Duodenal mucosa (tissue), 2 donors: ENCODE measurements around the gene NAA10.

Source experiments
- H3K27ac ChIP-seq: one replicate; pipeline ENCODE4 v1.7.0; 2013; ENCODE audit warnings: low read depth, low read length
- H3K27me3 ChIP-seq, 2 donors: one replicate each; pipeline ENCODE4 v1.7.0; 2013; ENCODE audit warnings: low read length in 2 of 2, control low read depth in 1 of 2; ENCODE audit not compliant: insufficient read depth in 2 of 2, control insufficient read depth in 1 of 2
- H3K36me3 ChIP-seq, 2 donors: one replicate each; pipeline ENCODE4 v1.7.0; 2013; ENCODE audit warnings: low read length in 2 of 2, control low read depth in 1 of 2; ENCODE audit not compliant: insufficient read depth in 2 of 2, control insufficient read depth in 1 of 2
- H3K4me1 ChIP-seq, 2 donors: one replicate each; pipeline ENCODE4 v1.7.0; 2013; ENCODE audit warnings: low read length in 2 of 2, control low read depth in 1 of 2; ENCODE audit not compliant: insufficient read depth in 2 of 2, control insufficient read depth in 1 of 2
- H3K4me3 ChIP-seq, 2 donors: one replicate each; pipeline ENCODE4 v1.7.0; 2013; ENCODE audit warnings: low read length in 2 of 2, low read depth in 1 of 2
- H3K9ac ChIP-seq, 2 donors: one replicate each; pipeline ENCODE4 v1.7.0; 2013; ENCODE audit warnings: low read length in 2 of 2, low read depth in 1 of 2
- H3K9me3 ChIP-seq, 2 donors: one replicate each; pipeline ENCODE4 v1.7.0; 2013; ENCODE audit warnings: low read length in 2 of 2, control low read depth in 1 of 2; ENCODE audit not compliant: control insufficient read depth in 1 of 2

The NAA10 gene

DNA sequence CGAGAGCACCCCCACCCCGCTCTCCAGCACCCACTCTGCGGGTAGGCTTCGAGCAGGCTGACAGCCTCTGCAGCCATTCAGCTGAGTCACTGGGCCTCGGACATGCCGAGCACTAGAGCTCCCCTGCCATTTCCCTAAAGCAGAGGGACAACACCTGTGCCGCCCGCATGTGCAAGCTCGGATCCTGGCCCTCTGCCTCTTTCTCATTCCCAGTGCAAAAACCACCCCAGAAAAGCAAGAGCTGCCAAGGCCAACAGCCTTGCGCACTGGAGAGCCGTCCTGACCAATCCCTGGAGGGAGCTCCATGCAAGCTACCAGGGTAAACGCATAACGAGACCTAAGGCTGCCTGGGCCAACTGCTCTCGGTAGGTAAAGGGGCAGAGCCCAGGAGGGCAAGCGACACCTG lies 31.4 kb upstream of the NAA10 start:
- Histone ChIP-seq H3K9ac (no peak overlapping the region), H3K4me1 (peaks cover 24 to 34% of the 10 kb centered on the region in 2 donors), H3K27me3 (no peaks in the 10 kb centered on the region), H3K4me3 (no peak overlapping the region), H3K27ac (no peak overlapping the region), H3K9me3 (no peaks in the 10 kb centered on the region), H3K36me3 (peaks cover 23 to 25% of the 10 kb centered on the region in 2 donors)

DNA sequence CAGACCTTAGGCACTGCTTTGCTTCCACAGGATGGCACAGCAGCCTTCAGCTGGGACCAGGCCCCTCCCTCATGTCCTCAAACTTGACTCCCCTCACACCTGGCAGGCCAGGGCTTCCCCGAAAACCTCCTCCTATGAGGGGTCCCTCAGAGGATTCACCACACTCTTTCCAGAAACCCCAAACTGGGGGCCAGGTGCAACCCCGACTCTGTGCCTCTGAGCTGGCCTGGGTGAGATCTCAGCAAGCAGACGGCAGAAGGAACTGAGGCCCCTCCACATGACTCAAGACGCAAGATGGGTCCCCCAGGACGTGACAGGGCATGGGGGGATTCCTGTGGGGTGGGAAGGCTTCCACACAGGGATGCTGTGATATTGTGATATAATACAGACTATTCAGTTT lies 30.6 kb upstream of the NAA10 start:
- H3K27ac ChIP-seq = no peak overlapping the region
- H3K9ac ChIP-seq = no peak overlapping the region
- no peaks in the 10 kb centered on the region for H3K9me3 ChIP-seq
- peaks cover 24 to 34% of the 10 kb centered on the region in 2 donors for H3K4me1 ChIP-seq
- no peaks in the 10 kb centered on the region for H3K27me3 ChIP-seq
- H3K36me3 ChIP-seq = peaks cover 28 to 33% of the 10 kb centered on the region in 2 donors
- no peak overlapping the region for H3K4me3 ChIP-seq

DNA sequence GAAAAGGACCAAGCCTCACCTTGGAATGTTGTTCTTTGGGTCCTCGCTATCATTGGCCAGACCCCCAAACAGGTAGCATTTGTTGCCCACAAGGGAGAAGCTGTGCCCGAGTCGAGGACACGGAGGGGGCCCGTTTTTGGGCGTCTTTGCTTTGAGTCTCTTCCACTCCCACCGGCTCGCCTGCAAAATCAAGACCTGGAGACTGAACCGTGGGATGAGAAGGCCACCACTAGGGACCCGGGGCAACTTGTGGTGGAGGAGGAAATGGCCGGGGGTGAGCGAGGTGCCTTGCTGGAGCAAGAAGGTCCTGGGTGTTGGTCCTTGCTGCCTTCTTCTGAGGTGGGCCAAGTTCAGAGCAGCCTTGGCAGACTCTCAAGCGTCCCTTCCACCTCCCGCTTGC lies 29.3 kb upstream of the NAA10 start:
- H3K4me3 ChIP-seq = no peak overlapping the region
- no peaks in the 10 kb centered on the region for H3K27me3 ChIP-seq
- peaks cover 24 to 28% of the 10 kb centered on the region in 2 donors for H3K4me1 ChIP-seq
- no peaks in the 10 kb centered on the region for H3K9me3 ChIP-seq
- peaks cover 32 to 46% of the 10 kb centered on the region in 2 donors for H3K36me3 ChIP-seq
- H3K27ac ChIP-seq = no peak overlapping the region
- H3K9ac ChIP-seq = no peak overlapping the region

DNA sequence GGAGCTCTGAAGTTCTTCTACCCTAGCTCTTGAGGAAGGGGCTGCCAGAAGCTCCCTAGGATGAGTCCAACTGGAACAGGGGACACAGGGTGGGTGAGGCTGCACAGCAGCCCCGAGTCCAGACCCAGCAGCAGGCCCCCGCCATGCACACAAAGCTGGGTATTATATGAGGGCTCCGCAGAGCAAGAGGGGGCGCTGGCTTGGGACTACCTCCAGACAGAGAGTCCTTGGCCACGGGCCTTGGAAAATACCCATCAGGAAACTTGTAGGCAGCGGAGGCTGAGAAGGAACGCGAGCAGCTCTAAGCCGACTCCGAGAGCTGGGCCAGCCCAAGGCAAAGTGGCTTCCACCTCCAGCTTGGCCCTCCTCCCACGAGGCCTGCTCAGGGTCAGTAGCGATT lies 28.7 kb upstream of the NAA10 start:
- Histone ChIP-seq H3K9me3 (no peaks in the 10 kb centered on the region), H3K27ac (no peak overlapping the region), H3K9ac (no peak overlapping the region), H3K27me3 (no peaks in the 10 kb centered on the region), H3K4me1 (peaks cover 23 to 24% of the 10 kb centered on the region in 2 donors), H3K36me3 (peaks cover 34 to 52% of the 10 kb centered on the region in 2 donors), H3K4me3 (no peak overlapping the region)

DNA sequence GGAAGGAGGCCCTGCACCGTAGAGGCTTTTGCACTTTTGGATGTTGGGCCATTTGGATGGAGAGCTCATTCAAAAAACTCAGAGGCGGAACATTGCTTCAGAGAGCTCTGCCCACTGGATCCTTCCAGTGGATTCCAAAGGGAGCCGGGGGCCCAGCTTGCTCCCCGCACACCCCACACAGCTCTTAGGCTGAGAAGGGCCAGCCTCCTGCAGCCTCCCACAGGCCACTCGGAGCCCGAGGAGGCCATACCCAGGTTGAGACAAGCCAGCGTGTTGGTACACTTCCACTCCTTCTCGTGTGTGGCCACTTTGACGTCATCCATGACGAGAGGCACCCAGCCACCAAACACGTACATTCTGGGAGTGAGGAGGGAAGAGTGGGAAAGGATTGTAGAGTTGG lies 26.5 kb upstream of the NAA10 start:
- H3K27ac ChIP-seq = no peak overlapping the region

DNA sequence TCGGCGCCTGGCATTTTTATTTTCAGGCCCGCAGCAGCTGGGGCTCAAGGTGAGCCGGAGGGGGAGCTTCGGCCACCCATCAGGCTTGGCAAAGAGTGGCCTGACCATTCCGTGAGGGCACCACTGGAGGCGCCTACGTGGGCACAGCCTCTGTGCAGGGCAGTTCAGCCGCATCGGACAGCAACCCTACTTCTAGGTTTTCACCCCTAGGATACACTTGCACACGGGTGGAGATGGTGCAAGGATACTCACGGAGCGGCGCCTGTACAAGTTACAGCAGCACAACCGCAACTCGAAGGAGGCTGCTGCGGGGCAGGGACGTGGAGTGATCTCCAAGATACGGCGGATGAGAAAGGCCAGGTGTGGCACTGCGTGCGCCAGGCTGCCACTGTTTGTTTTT lies 25.9 kb upstream of the NAA10 start:
- Histone ChIP-seq H3K27ac (no peak overlapping the region), H3K27me3 (no peaks in the 10 kb centered on the region), H3K36me3 (peaks cover 40 to 80% of the 10 kb centered on the region in 2 donors), H3K9me3 (no peaks in the 10 kb centered on the region), H3K9ac (no peak overlapping the region), H3K4me3 (no peak overlapping the region), H3K4me1 (no peaks in the 10 kb centered on the region)

More for the DNA sequence above, 26.5 kb upstream of the NAA10 start:
- peaks cover 40 to 75% of the 10 kb centered on the region in 2 donors for H3K36me3 ChIP-seq
- H3K9ac ChIP-seq = no peak overlapping the region
- H3K27me3 ChIP-seq = no peaks in the 10 kb centered on the region
- peaks cover 2 to 3% of the 10 kb centered on the region in 2 donors for H3K4me1 ChIP-seq
- no peaks in the 10 kb centered on the region for H3K9me3 ChIP-seq
- no peak overlapping the region for H3K4me3 ChIP-seq

DNA sequence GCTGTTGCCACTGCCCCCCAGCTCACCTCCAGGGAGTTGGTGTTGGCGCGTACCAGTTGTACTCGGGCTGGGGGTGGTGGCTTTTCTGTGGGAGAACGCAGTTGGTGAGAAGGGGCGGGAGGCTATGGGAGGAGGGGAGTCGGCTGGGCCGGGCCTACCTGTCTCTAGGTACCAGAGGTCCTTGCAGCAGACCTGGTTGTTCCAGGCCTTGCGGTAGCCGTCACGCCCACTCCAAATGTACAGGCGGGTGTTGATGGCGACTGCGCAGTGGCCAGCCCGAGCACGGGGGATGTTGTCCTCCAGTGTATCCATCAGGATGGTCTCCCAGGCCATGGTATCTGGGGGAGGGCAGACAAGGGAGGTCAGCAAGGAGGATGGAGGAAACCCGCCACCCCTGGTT lies 25.2 kb upstream of the NAA10 start:
- Histone ChIP-seq H3K4me1 (no peaks in the 10 kb centered on the region), H3K27ac (no peak overlapping the region), H3K9ac (no peak overlapping the region), H3K36me3 (peaks cover 40 to 85% of the 10 kb centered on the region in 2 donors), H3K9me3 (no peaks in the 10 kb centered on the region), H3K27me3 (no peaks in the 10 kb centered on the region), H3K4me3 (no peak overlapping the region)

DNA sequence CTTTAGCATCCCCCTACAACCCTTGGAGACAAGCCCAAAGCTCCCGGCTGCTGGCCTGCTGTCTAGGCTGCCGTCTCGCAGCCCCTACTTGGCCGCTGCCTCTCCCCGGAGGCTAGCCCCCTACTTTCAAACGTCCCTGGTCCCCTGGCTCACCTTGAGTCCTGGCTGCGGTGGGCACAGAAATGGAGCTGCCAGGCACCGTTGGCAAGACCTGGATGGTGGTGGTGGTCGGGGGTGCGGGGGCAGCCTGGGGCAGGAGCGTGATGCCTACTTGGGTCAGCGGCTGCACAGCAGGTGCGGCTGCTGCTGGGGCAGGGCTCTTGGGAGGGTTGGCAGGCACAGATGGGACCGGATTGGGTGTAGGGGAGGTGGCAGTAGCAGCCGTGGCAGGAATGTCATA lies 24.8 kb upstream of the NAA10 start:
- Histone ChIP-seq H3K27ac (no peak overlapping the region), H3K9ac (no peak overlapping the region), H3K4me1 (no peaks in the 10 kb centered on the region), H3K27me3 (no peaks in the 10 kb centered on the region), H3K4me3 (no peak overlapping the region), H3K9me3 (no peaks in the 10 kb centered on the region), H3K36me3 (peaks cover 40 to 89% of the 10 kb centered on the region in 2 donors)

DNA sequence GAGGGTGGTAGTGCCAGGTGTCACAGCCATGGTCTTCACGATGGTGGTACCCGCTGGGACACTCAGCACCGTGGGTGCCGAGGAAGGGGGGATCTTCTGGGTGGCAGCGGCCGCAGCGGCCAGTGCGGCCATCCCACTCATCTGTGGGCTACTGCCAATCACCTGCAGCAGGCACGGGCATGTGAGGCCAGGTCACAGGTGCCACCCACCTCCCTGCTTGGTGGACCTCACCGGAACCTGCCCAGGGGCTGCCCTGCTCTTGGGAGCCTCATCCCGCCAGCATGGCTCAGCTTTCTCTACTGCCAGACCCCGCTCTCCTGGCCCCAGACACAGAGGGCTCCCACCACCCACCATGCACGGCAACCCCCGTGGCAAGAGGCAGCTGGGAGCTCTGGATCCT lies 23.8 kb upstream of the NAA10 start:
- Histone ChIP-seq H3K4me1 (no peaks in the 10 kb centered on the region), H3K36me3 (peaks cover 40 to 97% of the 10 kb centered on the region in 2 donors), H3K27me3 (no peaks in the 10 kb centered on the region), H3K4me3 (no peak overlapping the region), H3K9me3 (no peaks in the 10 kb centered on the region), H3K27ac (no peak overlapping the region), H3K9ac (no peak overlapping the region)

DNA sequence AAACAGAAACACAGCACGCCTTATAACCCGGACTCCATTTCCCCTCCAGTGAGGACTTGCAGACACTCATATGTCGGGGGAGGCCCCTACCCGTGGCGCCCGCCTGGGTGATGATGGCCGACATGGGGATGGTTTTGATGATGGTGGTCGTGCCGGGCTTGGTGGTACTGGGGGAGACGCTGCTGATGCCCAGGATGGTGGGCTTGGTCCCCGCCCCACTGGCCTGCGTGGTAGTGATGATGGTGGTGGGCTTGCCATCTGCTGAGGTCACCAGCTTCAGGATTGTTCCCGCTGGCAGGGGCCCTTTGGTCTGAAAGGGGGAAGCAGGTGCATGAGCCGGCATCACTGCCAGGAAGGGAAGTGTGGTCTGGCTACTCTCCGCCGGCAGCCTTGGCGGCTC lies 22.4 kb upstream of the NAA10 start:
- no peaks in the 10 kb centered on the region for H3K4me1 ChIP-seq
- no peak overlapping the region for H3K27ac ChIP-seq
- H3K9me3 ChIP-seq = no peaks in the 10 kb centered on the region
- H3K4me3 ChIP-seq = no peak overlapping the region
- no peak overlapping the region for H3K9ac ChIP-seq
- H3K36me3 ChIP-seq = peaks cover 26 to 92% of the 10 kb centered on the region in 2 donors
- no peaks in the 10 kb centered on the region for H3K27me3 ChIP-seq
